ENCODE measurements around the gene PGM2L1.

GRCh38 chr11:74288911-74289310, 109.3 kb downstream of the PGM2L1 start:
- no peak for TF ChIP-seq CTCF (IDR thresholded peaks at IDR 0.05)
- TF ChIP-seq POLR2A (IDR thresholded peaks at IDR 0.05), result no peak

All from adrenal gland (tissue), 5 donors.